Liver (tissue), 9 donors: ENCODE data around the gene NR1I3. TPM values are rescaled to one million over a fixed set of nuclear protein-coding genes. Genes with fewer than 3 reads are reported as not detected.

ENCODE experiments used
- DNase-seq: peaks from one replicate; pipeline ENCODE4 v3.0.0-alpha.2; 2017; ENCODE audit warnings: low spot score
- H3K27ac ChIP-seq, 2 donors: one replicate each; pipeline ENCODE4 v1.7.0; 2013; ENCODE audit warnings: inconsistent platforms in 2 of 2, low read length in 2 of 2, control low read depth in 1 of 2, low read depth in 1 of 2, mild to moderate bottlenecking in 1 of 2
- H3K27me3 ChIP-seq, 4 donors: one replicate each; pipeline versions ENCODE4 v1.6.1 to v1.7.0; 2013; ENCODE audit warnings: low read length in 3 of 4, inconsistent platforms in 1 of 4, mild to moderate bottlenecking in 1 of 4, moderate library complexity in 1 of 4; ENCODE audit not compliant: control insufficient read depth in 4 of 4, insufficient read depth in 4 of 4
- H3K36me3 ChIP-seq, 4 donors: one replicate each; pipeline versions ENCODE4 v1.6.1 to v1.7.0; 2013; ENCODE audit warnings: low read length in 3 of 4, mild to moderate bottlenecking in 3 of 4, low read depth in 1 of 4, moderate library complexity in 1 of 4; ENCODE audit not compliant: control insufficient read depth in 4 of 4, insufficient read depth in 3 of 4
- H3K4me1 ChIP-seq, 4 donors: one replicate each; pipeline versions ENCODE4 v1.6.1 to v1.7.0; 2013; ENCODE audit warnings: low read length in 3 of 4, mild to moderate bottlenecking in 3 of 4, moderate library complexity in 1 of 4; ENCODE audit not compliant: control insufficient read depth in 4 of 4, insufficient read depth in 4 of 4
- H3K4me3 ChIP-seq, 3 donors: one replicate each; pipeline versions ENCODE4 v1.6.1 to v1.7.0; 2013; ENCODE audit warnings: low read length in 3 of 3, control low read depth in 1 of 3, low read depth in 1 of 3, mild to moderate bottlenecking in 1 of 3
- H3K9ac ChIP-seq, 2 donors: one replicate each; pipeline ENCODE4 v1.7.0; 2013; ENCODE audit warnings: low read length in 2 of 2, mild to moderate bottlenecking in 2 of 2, moderate library complexity in 2 of 2, control low read depth in 1 of 2, low read depth in 1 of 2
- H3K9me3 ChIP-seq, 4 donors: one replicate each; pipeline versions ENCODE4 v1.6.1 to v1.7.0; 2013; ENCODE audit warnings: low read length in 3 of 4; ENCODE audit not compliant: control insufficient read depth in 4 of 4
- FOXA1 ChIP-seq: IDR thresholded peaks from 2 replicates; pipeline ENCODE4 v1.6.1; 2016; ENCODE audit warnings: antibody characterized with exemption
- FOXA2 ChIP-seq: IDR thresholded peaks from 2 replicates; pipeline ENCODE4 v1.6.1; 2016; ENCODE audit warnings: antibody characterized with exemption
- GABPA ChIP-seq, 2 donors: IDR thresholded peaks in 1 of 2; conservative IDR thresholded peaks in 1 of 2; 2 replicates each; pipeline ENCODE4 v1.6.1; 2016; ENCODE audit warnings: antibody characterized with exemption in 2 of 2, mild to moderate bottlenecking in 1 of 2, moderate library complexity in 1 of 2
- HNF4A ChIP-seq, 2 donors: conservative IDR thresholded peaks; 2 replicates each; pipeline ENCODE4 v1.6.1; 2016; ENCODE audit warnings: antibody characterized with exemption in 2 of 2, mild to moderate bottlenecking in 2 of 2
- HNF4G ChIP-seq: IDR thresholded peaks from 2 replicates; pipeline ENCODE4 v1.6.1; 2016; ENCODE audit warnings: antibody characterized with exemption
- JUND ChIP-seq, 2 donors: IDR thresholded peaks; 2 replicates each; pipeline ENCODE4 v1.6.1; 2016; ENCODE audit warnings: antibody characterized with exemption in 2 of 2
- NR2F2 ChIP-seq: IDR thresholded peaks from 2 replicates; pipeline ENCODE4 v1.6.1; 2016; ENCODE audit warnings: antibody characterized with exemption
- RAD21 ChIP-seq, 2 donors: IDR thresholded peaks; 2 replicates each; pipeline ENCODE4 v1.6.1; 2016; ENCODE audit warnings: antibody characterized with exemption in 2 of 2, mild to moderate bottlenecking in 2 of 2
- RXRA ChIP-seq, 2 donors: IDR thresholded peaks; 2 replicates each; pipeline ENCODE4 v1.6.1; 2017 to 2018; ENCODE audit warnings: antibody characterized with exemption in 2 of 2, mild to moderate bottlenecking in 1 of 2
- SP1 ChIP-seq: IDR thresholded peaks from 2 replicates; pipeline ENCODE4 v1.6.1; 2018; ENCODE audit warnings: antibody characterized with exemption, mild to moderate bottlenecking
- TAF1 ChIP-seq: conservative IDR thresholded peaks from 2 replicates; pipeline ENCODE4 v1.6.1; 2016; ENCODE audit warnings: antibody characterized with exemption, mild to moderate bottlenecking
- YY1 ChIP-seq: IDR thresholded peaks from 2 replicates; pipeline ENCODE4 v1.6.1; 2016; ENCODE audit warnings: antibody characterized with exemption, mild to moderate bottlenecking
- WGBS: extraction: QIAGEN DNeasy Blood & Tissue Kit; methylation state at CpG from one replicate; pipeline ENCODE4 v1.1.7; 2013; 5-methylcytosine and 5-hydroxymethylcytosine counted together
- polyA plus RNA-seq, 2 donors: library from polyadenylated mRNA; stranded (reverse) in 1 of 2; unstranded in 1 of 2; fragments of 200-250 nt in 1 of 2; fragments of >200 nt in 1 of 2; fragmentation: Nextera tagmentation in 1 of 2; extraction: Ambion mirVana in 1 of 2; gene quantifications; one replicate each; pipeline versions ENCODE4 v1.2.1 to v1.2.3, GENCODE V29; 2013 to 2015
- total RNA-seq, 2 donors: library from RNA; depleted of rRNA; stranded (reverse); fragments of >200 nt; gene quantifications; one replicate each; pipeline ENCODE4 v1.2.3, GENCODE V29; 2014
- TF ChIP-seq, protein P1 (sequence below): IDR thresholded peaks from 2 replicates; pipeline ENCODE4 v1.6.1; 2016; ENCODE audit warnings: antibody characterized with exemption
- TF ChIP-seq, protein P2 (sequence below): IDR thresholded peaks from 2 replicates; pipeline ENCODE4 v1.6.1; 2016; ENCODE audit warnings: antibody characterized with exemption
- TF ChIP-seq, protein P3 (sequence below): IDR thresholded peaks from 2 replicates; pipeline ENCODE4 v1.6.1; 2016; ENCODE audit warnings: antibody characterized with exemption
- TF ChIP-seq, protein P4 (sequence below): IDR thresholded peaks from 2 replicates; pipeline ENCODE4 v1.6.1; 2016; ENCODE audit warnings: antibody characterized with exemption, mild to moderate bottlenecking
- TF ChIP-seq, protein P5 (sequence below): fragments of 150-350 bp; IDR thresholded peaks from 2 replicates; pipeline ENCODE4 v1.5.1; 2017; ENCODE audit warnings: improper control_type of control experiment, low read depth, low read length; ENCODE audit not compliant: missing input control
- donor health status: healthy.
- donor health status: healthy.
- donor health status: healthy.
- donor health status: healthy.
- donor health status: healthy.

Gene NR1I3
- total and polyA plus RNA-seq, 4 donors = 10.4 to 128 (median 47.7) TPM

DNA sequence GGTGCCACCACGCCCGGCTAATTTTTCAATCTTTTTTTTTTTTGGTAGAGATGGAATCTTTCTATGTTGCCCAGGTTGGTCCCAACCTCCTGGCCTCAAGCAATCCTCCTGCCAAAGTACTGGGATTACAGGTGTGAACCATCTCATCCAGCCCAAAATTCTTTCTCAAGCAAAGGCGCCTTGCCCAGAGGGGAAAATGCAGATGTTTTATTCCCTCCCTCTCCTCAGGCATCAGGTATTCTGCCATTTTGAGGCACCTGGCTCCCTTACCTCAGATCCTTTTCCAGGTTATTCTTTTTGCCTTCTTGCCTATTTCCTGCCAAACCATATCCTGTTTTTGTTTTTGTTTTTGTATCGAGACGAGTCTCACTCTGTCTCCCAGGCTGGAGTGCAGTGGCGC lies 49.6 kb downstream of the NR1I3 start:
- H3K27ac ChIP-seq = no peak overlapping the region
- no peak overlapping the region for H3K9ac ChIP-seq
- H3K4me1 ChIP-seq = peaks cover 6 to 13% (median 12%) of the 10 kb centered on the region in 4 donors
- no peak for DNase-seq
- H3K36me3 ChIP-seq = peaks cover 0 to 5% (median under 1%) of the 10 kb centered on the region in 4 donors
- H3K9me3 ChIP-seq = no peaks in the 10 kb centered on the region
- H3K27me3 ChIP-seq = no peaks in the 10 kb centered on the region
- TF ChIP-seq HNF4A (conservative IDR thresholded peaks at IDR 0.05) = no peak
- TF ChIP-seq GABPA (IDR thresholded peaks at IDR 0.05 in 1 of 2, conservative IDR thresholded peaks at IDR 0.05 in 1 of 2) = no peak
- no peak for TF ChIP-seq HNF4G
- TF ChIP-seq, protein P1, sequence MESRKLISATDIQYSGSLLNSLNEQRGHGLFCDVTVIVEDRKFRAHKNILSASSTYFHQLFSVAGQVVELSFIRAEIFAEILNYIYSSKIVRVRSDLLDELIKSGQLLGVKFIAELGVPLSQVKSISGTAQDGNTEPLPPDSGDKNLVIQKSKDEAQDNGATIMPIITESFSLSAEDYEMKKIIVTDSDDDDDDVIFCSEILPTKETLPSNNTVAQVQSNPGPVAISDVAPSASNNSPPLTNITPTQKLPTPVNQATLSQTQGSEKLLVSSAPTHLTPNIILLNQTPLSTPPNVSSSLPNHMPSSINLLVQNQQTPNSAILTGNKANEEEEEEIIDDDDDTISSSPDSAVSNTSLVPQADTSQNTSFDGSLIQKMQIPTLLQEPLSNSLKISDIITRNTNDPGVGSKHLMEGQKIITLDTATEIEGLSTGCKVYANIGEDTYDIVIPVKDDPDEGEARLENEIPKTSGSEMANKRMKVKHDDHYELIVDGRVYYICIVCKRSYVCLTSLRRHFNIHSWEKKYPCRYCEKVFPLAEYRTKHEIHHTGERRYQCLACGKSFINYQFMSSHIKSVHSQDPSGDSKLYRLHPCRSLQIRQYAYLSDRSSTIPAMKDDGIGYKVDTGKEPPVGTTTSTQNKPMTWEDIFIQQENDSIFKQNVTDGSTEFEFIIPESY = no peak
- no peak for TF ChIP-seq YY1
- TF ChIP-seq, protein P2, sequence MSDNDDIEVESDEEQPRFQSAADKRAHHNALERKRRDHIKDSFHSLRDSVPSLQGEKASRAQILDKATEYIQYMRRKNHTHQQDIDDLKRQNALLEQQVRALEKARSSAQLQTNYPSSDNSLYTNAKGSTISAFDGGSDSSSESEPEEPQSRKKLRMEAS = no peak
- no peak for TF ChIP-seq FOXA2
- no peak for TF ChIP-seq RXRA (IDR thresholded peaks at IDR 0.05)
- H3K4me3 ChIP-seq = no peak overlapping the region
- 81% methylated on average over 6 of the region's 6 CpGs for WGBS

DNA sequence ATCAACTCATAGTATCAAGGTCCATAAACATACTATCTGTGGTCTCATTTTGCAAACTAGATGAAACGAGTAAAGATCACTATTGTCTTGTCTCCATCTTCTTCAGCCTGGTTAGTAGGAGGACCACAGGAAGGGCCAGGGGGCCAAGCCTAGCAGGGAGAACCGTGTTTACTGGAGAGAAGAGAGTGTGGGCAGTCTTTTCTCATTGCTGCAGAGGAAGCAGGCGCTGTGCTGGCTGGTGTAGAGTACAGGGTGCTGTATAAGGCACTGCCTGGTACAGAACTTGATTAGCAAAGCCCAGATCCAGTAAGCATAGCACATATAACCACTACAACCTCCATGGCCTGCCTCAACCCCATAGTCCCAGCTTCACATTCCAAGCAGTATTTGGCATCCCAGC lies 50.7 kb downstream of the NR1I3 start:
- TF ChIP-seq RXRA (IDR thresholded peaks at IDR 0.05) = no peak
- no peak for TF ChIP-seq GABPA (IDR thresholded peaks at IDR 0.05 in 1 of 2, conservative IDR thresholded peaks at IDR 0.05 in 1 of 2)
- TF ChIP-seq, protein P3, sequence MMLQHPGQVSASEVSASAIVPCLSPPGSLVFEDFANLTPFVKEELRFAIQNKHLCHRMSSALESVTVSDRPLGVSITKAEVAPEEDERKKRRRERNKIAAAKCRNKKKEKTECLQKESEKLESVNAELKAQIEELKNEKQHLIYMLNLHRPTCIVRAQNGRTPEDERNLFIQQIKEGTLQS = no peak
- TF ChIP-seq, protein P4, sequence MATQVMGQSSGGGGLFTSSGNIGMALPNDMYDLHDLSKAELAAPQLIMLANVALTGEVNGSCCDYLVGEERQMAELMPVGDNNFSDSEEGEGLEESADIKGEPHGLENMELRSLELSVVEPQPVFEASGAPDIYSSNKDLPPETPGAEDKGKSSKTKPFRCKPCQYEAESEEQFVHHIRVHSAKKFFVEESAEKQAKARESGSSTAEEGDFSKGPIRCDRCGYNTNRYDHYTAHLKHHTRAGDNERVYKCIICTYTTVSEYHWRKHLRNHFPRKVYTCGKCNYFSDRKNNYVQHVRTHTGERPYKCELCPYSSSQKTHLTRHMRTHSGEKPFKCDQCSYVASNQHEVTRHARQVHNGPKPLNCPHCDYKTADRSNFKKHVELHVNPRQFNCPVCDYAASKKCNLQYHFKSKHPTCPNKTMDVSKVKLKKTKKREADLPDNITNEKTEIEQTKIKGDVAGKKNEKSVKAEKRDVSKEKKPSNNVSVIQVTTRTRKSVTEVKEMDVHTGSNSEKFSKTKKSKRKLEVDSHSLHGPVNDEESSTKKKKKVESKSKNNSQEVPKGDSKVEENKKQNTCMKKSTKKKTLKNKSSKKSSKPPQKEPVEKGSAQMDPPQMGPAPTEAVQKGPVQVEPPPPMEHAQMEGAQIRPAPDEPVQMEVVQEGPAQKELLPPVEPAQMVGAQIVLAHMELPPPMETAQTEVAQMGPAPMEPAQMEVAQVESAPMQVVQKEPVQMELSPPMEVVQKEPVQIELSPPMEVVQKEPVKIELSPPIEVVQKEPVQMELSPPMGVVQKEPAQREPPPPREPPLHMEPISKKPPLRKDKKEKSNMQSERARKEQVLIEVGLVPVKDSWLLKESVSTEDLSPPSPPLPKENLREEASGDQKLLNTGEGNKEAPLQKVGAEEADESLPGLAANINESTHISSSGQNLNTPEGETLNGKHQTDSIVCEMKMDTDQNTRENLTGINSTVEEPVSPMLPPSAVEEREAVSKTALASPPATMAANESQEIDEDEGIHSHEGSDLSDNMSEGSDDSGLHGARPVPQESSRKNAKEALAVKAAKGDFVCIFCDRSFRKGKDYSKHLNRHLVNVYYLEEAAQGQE = no peak
- no peak for TF ChIP-seq SP1
- TF ChIP-seq RAD21 (IDR thresholded peaks at IDR 0.05) = no peak
- no peak for TF ChIP-seq HNF4A (conservative IDR thresholded peaks at IDR 0.05)
- TF ChIP-seq FOXA2 = no peak
- TF ChIP-seq, protein P5, sequence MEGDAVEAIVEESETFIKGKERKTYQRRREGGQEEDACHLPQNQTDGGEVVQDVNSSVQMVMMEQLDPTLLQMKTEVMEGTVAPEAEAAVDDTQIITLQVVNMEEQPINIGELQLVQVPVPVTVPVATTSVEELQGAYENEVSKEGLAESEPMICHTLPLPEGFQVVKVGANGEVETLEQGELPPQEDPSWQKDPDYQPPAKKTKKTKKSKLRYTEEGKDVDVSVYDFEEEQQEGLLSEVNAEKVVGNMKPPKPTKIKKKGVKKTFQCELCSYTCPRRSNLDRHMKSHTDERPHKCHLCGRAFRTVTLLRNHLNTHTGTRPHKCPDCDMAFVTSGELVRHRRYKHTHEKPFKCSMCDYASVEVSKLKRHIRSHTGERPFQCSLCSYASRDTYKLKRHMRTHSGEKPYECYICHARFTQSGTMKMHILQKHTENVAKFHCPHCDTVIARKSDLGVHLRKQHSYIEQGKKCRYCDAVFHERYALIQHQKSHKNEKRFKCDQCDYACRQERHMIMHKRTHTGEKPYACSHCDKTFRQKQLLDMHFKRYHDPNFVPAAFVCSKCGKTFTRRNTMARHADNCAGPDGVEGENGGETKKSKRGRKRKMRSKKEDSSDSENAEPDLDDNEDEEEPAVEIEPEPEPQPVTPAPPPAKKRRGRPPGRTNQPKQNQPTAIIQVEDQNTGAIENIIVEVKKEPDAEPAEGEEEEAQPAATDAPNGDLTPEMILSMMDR = no peak
- no peak for TF ChIP-seq NR2F2
- no peak for TF ChIP-seq JUND (IDR thresholded peaks at IDR 0.05)
- no peak for TF ChIP-seq TAF1
- no peak for TF ChIP-seq YY1
- TF ChIP-seq HNF4G = no peak
- TF ChIP-seq, protein P2 = no peak
- no peak for TF ChIP-seq FOXA1
- TF ChIP-seq, protein P1 = no peak
- Histone ChIP-seq H3K4me1 (peaks cover 0 to 3% (median 1%) of the 10 kb centered on the region in 4 donors), H3K36me3 (peaks cover 0 to 5% (median under 1%) of the 10 kb centered on the region in 4 donors), H3K9me3 (no peaks in the 10 kb centered on the region), H3K27ac (no peak overlapping the region), H3K9ac (no peak overlapping the region), H3K4me3 (no peak overlapping the region), H3K27me3 (no peaks in the 10 kb centered on the region)
- DNase-seq = no peak
- WGBS = 80% methylated on average over 3 of the region's 3 CpGs
